ENCODE measurements around the gene NBDY. TPM values are rescaled to one million over a fixed set of nuclear protein-coding genes. Genes with fewer than 3 reads are reported as not detected.

The NBDY gene
- total and polyA plus RNA-seq, 2 of the 4 experiments (the other 2 are of a cell fraction) = 3.2 to 61.5 TPM

GRCh38 chrX:56790778-56791177 lies 61.7 kb downstream of the NBDY start:
- DNase-seq (no peak), ATAC-seq (ENCODE audit: low read depth) (no peak)
- no peak overlapping the region for H2BK120ac ChIP-seq (ENCODE audit: low read depth, low read length)
- no peaks in the 10 kb centered on the region for H3K4me1 ChIP-seq (ENCODE audit: control insufficient read depth, insufficient read depth, low read length)
- H3K36me3 ChIP-seq (ENCODE audit: control insufficient read depth, insufficient read depth, low read length) = peaks cover 6% of the 10 kb centered on the region; the same call in 1 of the 2 replicates
- H4K20me1 ChIP-seq (ENCODE audit: insufficient read depth, low read length) = no peaks in the 10 kb centered on the region
- no peak overlapping the region for H3K18ac ChIP-seq (ENCODE audit: low read depth, low read length)
- H3K56ac ChIP-seq (ENCODE audit: extremely low read depth, insufficient read depth, low read length) = no peak overlapping the region
- TF ChIP-seq CTCF (conservative IDR thresholded peaks at IDR 0.05; ENCODE audit: low read depth, low read length) (no peak), SMC3 (IDR thresholded peaks at IDR 0.05; ENCODE audit: low read depth, low read length) (no peak), RCOR1 (IDR thresholded peaks at IDR 0.05; ENCODE audit: insufficient replicate concordance, low read length) (no peak), MAFK (IDR thresholded peaks at IDR 0.05; ENCODE audit: low read depth, low read length) (no peak), USF2 (IDR thresholded peaks at IDR 0.05; ENCODE audit: low read depth, low read length) (no peak), ELK1 (IDR thresholded peaks at IDR 0.05; ENCODE audit: borderline replicate concordance, low read depth, low read length) (no peak), NFE2L2 (IDR thresholded peaks at IDR 0.05; ENCODE audit: low read depth, low read length) (no peak), FOS (IDR thresholded peaks at IDR 0.05; ENCODE audit: low read depth, low read length) (no peak)
- no peak overlapping the region for H2BK5ac ChIP-seq (ENCODE audit: low read depth, low read length, poor library complexity, severe bottlenecking)
- ChIA-PET CTCF (no interaction called here), POLR2A (ENCODE audit: unreplicated experiment) (no interaction called here)
- no peak overlapping the region for H2AK5ac ChIP-seq (ENCODE audit: low read depth, low read length)
- no peaks in the 10 kb centered on the region for H3K9me3 ChIP-seq (ENCODE audit: control insufficient read depth, insufficient read depth, low read length)
- no peak overlapping the region for H3K9ac ChIP-seq (ENCODE audit: low read depth, low read length)
- no peak overlapping the region for H3K4me2 ChIP-seq (ENCODE audit: low read depth, low read length)
- in situ Hi-C loops (cut with MboI; ENCODE audit: low sequenced_read_pairs) (no loop called here), dilution Hi-C loops (cut with HindIII; ENCODE audit: low sequenced_read_pairs, unreplicated experiment) (no loop called here), intact Hi-C loops (cut with micrococcal nuclease) (no loop called here)
- 100% methylated on average over 3 of the region's 7 CpGs; no CpG with 5 or more reads in 1 of the 2 experiments for whole genome bisulfite sequencing, 2 experiments (ENCODE audit: extremely low coverage in 2 of 2, insufficient read length in 1 of 2)
- no TSS peak for BruUV-seq (replicated peaks)
- H2BK15ac ChIP-seq (ENCODE audit: low read depth, low read length) = no peak overlapping the region
- H4K91ac ChIP-seq (ENCODE audit: insufficient read depth, low read depth, low read length) = no peak overlapping the region
- H3K23ac ChIP-seq (ENCODE audit: low read depth, low read length) = no peak overlapping the region
- H3K4ac ChIP-seq (ENCODE audit: low read depth, low read length) = no peak overlapping the region
- H4K8ac ChIP-seq (ENCODE audit: low read depth in 2 of 2, low read length in 2 of 2) = no peak overlapping the region
- H3K27ac ChIP-seq (ENCODE audit: insufficient read depth, low read length) = no peak overlapping the region
- no peak overlapping the region for H3K14ac ChIP-seq (replicated peaks; ENCODE audit: low read depth, low read length)
- peaks cover 3% of the 10 kb centered on the region; the same call in 1 of the 2 replicates for H3K27me3 ChIP-seq (ENCODE audit: control insufficient read depth, insufficient read depth, low read length)
- H2BK20ac ChIP-seq (ENCODE audit: low read depth, low read length) = no peak overlapping the region
- no peaks in the 10 kb centered on the region for H3K9me1 ChIP-seq (ENCODE audit: insufficient read depth, low read length)
- H3K4me3 ChIP-seq (ENCODE audit: insufficient read depth, low read depth, low read length) = no peak overlapping the region
- no peak overlapping the region for H2AFZ ChIP-seq (replicated peaks; ENCODE audit: low read length, poor library complexity)
- no peak overlapping the region for H4K5ac ChIP-seq (ENCODE audit: low read depth, low read length)
- H3K79me1 ChIP-seq (ENCODE audit: low read depth in 1 of 2, low read length in 2 of 2) = 0 out of 4 replicates have a peak, but pooled peaks cover 0 to 3% of the 10 kb centered on the region in 2 experiments
- H2AK9ac ChIP-seq (replicated peaks; ENCODE audit: low read depth, low read length, poor library complexity) = no peak overlapping the region

All from IMR-90 (cell line).